Central memory CD8-positive, alpha-beta T cell (primary cell): ENCODE results near the gene TTLL13.
"Not testable (repeated sequence)": the region's sequence is repeated elsewhere in the genome, so short reads cannot be mapped to it uniquely, and the experiment has no call there.

Experiments used
- ATAC-seq: fragments of 150-1000 bp; cut with Tn5 transposase; replicated peaks from 2 replicates; pipeline ENCODE4 v1.10.0; 2022; ENCODE audit warnings: mild to moderate bottlenecking, moderate FRiP score, moderate number of reproducible peaks; ENCODE audit not compliant: poor library complexity, severe bottlenecking; ENCODE audit errors: extremely low read depth
- DNase-seq, 2 donors: peaks; one replicate each; pipeline ENCODE4 v3.0.0; 2021; ENCODE audit warnings: low spot score in 2 of 2
- H3K27ac Mint-ChIP-seq: one replicate; pipeline ENCODE4 v1.8.0; 2022; ENCODE audit warnings: low read depth, mild to moderate bottlenecking, moderate library complexity, mixed read lengths
- H3K27me3 Mint-ChIP-seq: one replicate; pipeline ENCODE4 v1.8.0; 2022; ENCODE audit warnings: mixed read lengths
- H3K36me3 Mint-ChIP-seq: one replicate; pipeline ENCODE4 v1.8.0; 2022; ENCODE audit warnings: mild to moderate bottlenecking, moderate library complexity, mixed read lengths; ENCODE audit not compliant: insufficient read depth
- H3K4me1 Mint-ChIP-seq: one replicate; pipeline ENCODE4 v1.8.0; 2022; ENCODE audit warnings: mixed read lengths
- H3K4me3 Mint-ChIP-seq: one replicate; pipeline ENCODE4 v1.8.0; 2022; ENCODE audit warnings: mild to moderate bottlenecking, moderate library complexity, mixed read lengths
- H3K9me3 Mint-ChIP-seq: one replicate; pipeline ENCODE4 v1.8.0; 2022; ENCODE audit warnings: mixed read lengths

Gene TTLL13

GRCh38 chr15:90232941-90233386, 16.4 kb upstream of the TTLL13 start:
- peak overlapping the region; percentile 99 for H3K27ac Mint-ChIP-seq
- H3K4me3 Mint-ChIP-seq = peak overlapping the region; percentile 77
- DNase-seq = no peak

GRCh38 chr15:90233387-90234095, 15.8 kb upstream of the TTLL13 start, which contains the start of gene CIB1:
CIB1 (minus strand) TSS chr15:90233941; CDS start chr15:90233885, 56 bp downstream.
- Mint-ChIP-seq H3K4me1 (peaks cover 52% of the 10 kb centered on the region), H3K36me3 (peaks cover 51% of the 10 kb centered on the region)

More at GRCh38 chr15:90232941-90233386, 16.4 kb upstream of the TTLL13 start:
- H3K4me1 Mint-ChIP-seq = peaks cover 52% of the 10 kb centered on the region
- no peaks in the 10 kb centered on the region for H3K9me3 Mint-ChIP-seq
- H3K27me3 Mint-ChIP-seq = no peaks in the 10 kb centered on the region
- peaks cover 47% of the 10 kb centered on the region for H3K36me3 Mint-ChIP-seq
- ATAC-seq = no peak

GRCh38 chr15:90234096-90234988, 15.0 kb upstream of the TTLL13 start, which contains the start of gene GDPGP1:
GDPGP1 (plus strand) TSS chr15:90234209; CDS start chr15:90240909, 6,700 bp downstream.
- peaks cover 48% of the 10 kb centered on the region for H3K36me3 Mint-ChIP-seq
- no peaks in the 10 kb centered on the region for H3K27me3 Mint-ChIP-seq
- no peaks in the 10 kb centered on the region for H3K9me3 Mint-ChIP-seq
- peak within 1 kb of the TSS; percentile 77 for H3K4me3 Mint-ChIP-seq
- peak within 1 kb of the TSS; percentile 99 for H3K27ac Mint-ChIP-seq
- peaks cover 45% of the 10 kb centered on the region for H3K4me1 Mint-ChIP-seq
- DNase-seq (peak in 1 of 2 donors; percentile 80), ATAC-seq (peak; percentile 67)

More at GRCh38 chr15:90233387-90234095, 15.8 kb upstream of the TTLL13 start, which contains the start of gene CIB1:
- ATAC-seq = peak; percentile 76
- Mint-ChIP-seq H3K27me3 (no peaks in the 10 kb centered on the region), H3K9me3 (no peaks in the 10 kb centered on the region), H3K4me3 (peak within 1 kb of the TSS; percentile 77), H3K27ac (peak within 1 kb of the TSS; percentile 99)
- peak; percentile 90 to 97 for DNase-seq

- peaks cover 9% of the 10 kb centered on the region for H3K4me1 Mint-ChIP-seq
- H3K9me3 Mint-ChIP-seq = no peaks in the 10 kb centered on the region
- H3K27ac Mint-ChIP-seq = no peak overlapping the region
- no peak for DNase-seq
- no peaks in the 10 kb centered on the region for H3K27me3 Mint-ChIP-seq
- H3K36me3 Mint-ChIP-seq = peaks cover 15% of the 10 kb centered on the region
- H3K4me3 Mint-ChIP-seq = no peak overlapping the region
- no peak for ATAC-seq
These were observed 10.0 kb upstream of the TTLL13 start for GRCh38 chr15:90239371-90239770.

- Mint-ChIP-seq H3K9me3 (no peaks in the 10 kb centered on the region), H3K36me3 (peaks cover 10% of the 10 kb centered on the region), H3K4me1 (no peaks in the 10 kb centered on the region), H3K27ac (no peak overlapping the region), H3K4me3 (no peak overlapping the region), H3K27me3 (no peaks in the 10 kb centered on the region)
- no peak for ATAC-seq
- no peak for DNase-seq
These were observed 8.5 kb upstream of the TTLL13 start for GRCh38 chr15:90240856-90241255.

GRCh38 chr15:90241343-90242192, 7.8 kb upstream of the TTLL13 start:
- no peak overlapping the region for H3K4me3 Mint-ChIP-seq
- ATAC-seq (no peak), DNase-seq (no peak)
- no peak overlapping the region for H3K27ac Mint-ChIP-seq
- H3K36me3 Mint-ChIP-seq = peaks cover 10% of the 10 kb centered on the region
- H3K4me1 Mint-ChIP-seq = no peaks in the 10 kb centered on the region
- H3K27me3 Mint-ChIP-seq = no peaks in the 10 kb centered on the region
- H3K9me3 Mint-ChIP-seq = no peaks in the 10 kb centered on the region

- no peak overlapping the region for H3K4me3 Mint-ChIP-seq
- H3K9me3 Mint-ChIP-seq = no peaks in the 10 kb centered on the region
- no peaks in the 10 kb centered on the region for H3K27me3 Mint-ChIP-seq
- no peak overlapping the region for H3K27ac Mint-ChIP-seq
- H3K36me3 Mint-ChIP-seq = no peaks in the 10 kb centered on the region
- ATAC-seq = no peak
- DNase-seq = no peak
- no peaks in the 10 kb centered on the region for H3K4me1 Mint-ChIP-seq
These were observed 5.3 kb upstream of the TTLL13 start for GRCh38 chr15:90243943-90244639.

- H3K4me1 Mint-ChIP-seq = peaks cover 7% of the 10 kb centered on the region
- H3K4me3 Mint-ChIP-seq = peak overlapping the region; percentile 66
- no peaks in the 10 kb centered on the region for H3K36me3 Mint-ChIP-seq
- DNase-seq (no peak), ATAC-seq (no peak)
- peak overlapping the region; percentile 85 for H3K27ac Mint-ChIP-seq
- H3K27me3 Mint-ChIP-seq = no peaks in the 10 kb centered on the region
- H3K9me3 Mint-ChIP-seq = no peaks in the 10 kb centered on the region
These were observed 560 bp upstream of the TTLL13 start for GRCh38 chr15:90248789-90249202.

GRCh38 chr15:90257776-90258175, 8.4 kb downstream of the TTLL13 start:
- H3K27ac Mint-ChIP-seq = no peak overlapping the region
- no peak for DNase-seq
- H3K27me3 Mint-ChIP-seq = peaks cover 12% of the 10 kb centered on the region
- H3K9me3 Mint-ChIP-seq = no peaks in the 10 kb centered on the region
- no peak for ATAC-seq
- no peak overlapping the region for H3K4me3 Mint-ChIP-seq
- H3K36me3 Mint-ChIP-seq = no peaks in the 10 kb centered on the region
- peaks cover 6% of the 10 kb centered on the region for H3K4me1 Mint-ChIP-seq

GRCh38 chr15:90259524-90259923, 10.2 kb downstream of the TTLL13 start:
- H3K9me3 Mint-ChIP-seq = no peaks in the 10 kb centered on the region
- no peaks in the 10 kb centered on the region for H3K36me3 Mint-ChIP-seq
- DNase-seq = no peak
- no peak for ATAC-seq
- peaks cover 12% of the 10 kb centered on the region for H3K27me3 Mint-ChIP-seq
- no peak overlapping the region for H3K27ac Mint-ChIP-seq
- H3K4me1 Mint-ChIP-seq = peaks cover 10% of the 10 kb centered on the region
- H3K4me3 Mint-ChIP-seq = no peak overlapping the region

GRCh38 chr15:90260731-90261130, 11.4 kb downstream of the TTLL13 start:
- not testable (repeated sequence) for H3K9me3 Mint-ChIP-seq, H3K27ac Mint-ChIP-seq, H3K4me3 Mint-ChIP-seq, DNase-seq, ATAC-seq, H3K36me3 Mint-ChIP-seq
- Mint-ChIP-seq H3K27me3 (peaks cover 12% of the 10 kb centered on the region), H3K4me1 (peaks cover 22% of the 10 kb centered on the region)
